Subcutaneous abdominal adipose tissue (tissue), 5 donors: Measurements from ENCODE around the gene RANBP17.

Source experiments
- H3K27ac ChIP-seq: one replicate; pipeline ENCODE4 v1.7.0; 2013; ENCODE audit warnings: low read depth, mild to moderate bottlenecking, inconsistent platforms, low read length, moderate library complexity
- H3K27me3 ChIP-seq, 5 donors: one replicate each; pipeline ENCODE4 v1.7.0; 2013; ENCODE audit warnings: low read length in 5 of 5, inconsistent platforms in 1 of 5; ENCODE audit not compliant: control insufficient read depth in 5 of 5, insufficient read depth in 4 of 5
- H3K36me3 ChIP-seq, 5 donors: one replicate each; pipeline ENCODE4 v1.7.0; 2013; ENCODE audit warnings: low read length in 5 of 5; ENCODE audit not compliant: control insufficient read depth in 5 of 5, insufficient read depth in 5 of 5
- H3K4me1 ChIP-seq, 5 donors: one replicate each; pipeline ENCODE4 v1.7.0; 2013; ENCODE audit warnings: low read length in 5 of 5, mild to moderate bottlenecking in 3 of 5, moderate library complexity in 1 of 5; ENCODE audit not compliant: control insufficient read depth in 5 of 5, insufficient read depth in 5 of 5
- H3K4me3 ChIP-seq, 5 donors: one replicate each; pipeline ENCODE4 v1.7.0; 2013; ENCODE audit warnings: low read length in 5 of 5, low read depth in 1 of 5
- H3K9ac ChIP-seq, 5 donors: one replicate each; pipeline ENCODE4 v1.7.0; 2013; ENCODE audit warnings: low read length in 5 of 5, mild to moderate bottlenecking in 4 of 5, moderate library complexity in 3 of 5
- H3K9me3 ChIP-seq, 5 donors: one replicate each; pipeline ENCODE4 v1.7.0; 2013; ENCODE audit warnings: low read length in 5 of 5; ENCODE audit not compliant: control insufficient read depth in 5 of 5
- donor health status: healthy.
- donor health status: healthy.
- donor health status: healthy.
- donor health status: healthy.
- donor health status: healthy.

RANBP17 gene

DNA sequence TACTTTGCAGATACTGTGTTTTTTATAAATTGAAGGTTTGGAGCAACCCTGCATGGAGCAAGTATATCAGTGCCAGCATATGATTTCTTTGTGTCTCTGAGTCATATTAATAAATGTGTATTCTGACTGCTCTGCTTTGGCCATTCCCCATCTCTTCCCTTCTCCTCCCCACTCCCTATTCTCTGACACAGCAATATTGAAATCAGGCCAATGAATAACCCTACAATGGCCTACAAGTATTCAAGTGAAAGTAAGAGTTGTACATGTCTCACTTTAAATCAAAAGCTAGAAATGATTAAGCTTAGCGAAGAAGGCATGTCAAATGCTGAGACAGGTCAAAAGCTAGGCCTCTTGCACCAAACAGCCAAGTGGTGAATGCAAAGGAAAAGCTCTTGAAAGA is 365.0 kb downstream of the RANBP17 start:
- H3K27me3 ChIP-seq, result no peaks in the 10 kb centered on the region
- no peak overlapping the region for H3K27ac ChIP-seq
- no peak overlapping the region for H3K9ac ChIP-seq
- no peaks in the 10 kb centered on the region for H3K9me3 ChIP-seq
- peaks cover 0 to 8% (median 0%) of the 10 kb centered on the region in 5 donors for H3K4me1 ChIP-seq
- H3K4me3 ChIP-seq, result no peak overlapping the region
- no peaks in the 10 kb centered on the region for H3K36me3 ChIP-seq

DNA sequence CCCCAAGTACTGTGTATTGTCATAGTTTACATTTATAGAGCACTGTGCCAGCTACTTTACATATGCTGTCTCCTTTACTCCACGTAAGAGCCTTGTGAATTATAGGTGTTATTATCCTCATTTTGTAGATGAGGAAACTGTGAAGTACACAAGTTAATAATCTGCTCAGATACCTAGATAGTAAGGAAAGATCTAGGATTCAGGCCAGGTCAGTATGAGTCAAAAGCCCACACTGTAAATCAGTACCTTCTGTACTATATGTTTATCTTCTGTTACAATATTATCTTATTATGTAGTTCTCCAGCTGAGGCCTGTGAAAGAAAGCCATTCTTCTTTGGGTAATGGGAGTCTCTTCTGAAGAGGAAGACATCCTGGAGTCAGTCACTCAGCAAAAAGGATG is 374.8 kb downstream of the RANBP17 start:
- Histone ChIP-seq H3K27me3 (no peaks in the 10 kb centered on the region), H3K27ac (no peak overlapping the region), H3K9me3 (no peaks in the 10 kb centered on the region), H3K4me3 (no peak overlapping the region), H3K9ac (no peak overlapping the region), H3K4me1 (no peaks in the 10 kb centered on the region), H3K36me3 (peaks cover 0 to 6% (median 0%) of the 10 kb centered on the region in 5 donors)

DNA sequence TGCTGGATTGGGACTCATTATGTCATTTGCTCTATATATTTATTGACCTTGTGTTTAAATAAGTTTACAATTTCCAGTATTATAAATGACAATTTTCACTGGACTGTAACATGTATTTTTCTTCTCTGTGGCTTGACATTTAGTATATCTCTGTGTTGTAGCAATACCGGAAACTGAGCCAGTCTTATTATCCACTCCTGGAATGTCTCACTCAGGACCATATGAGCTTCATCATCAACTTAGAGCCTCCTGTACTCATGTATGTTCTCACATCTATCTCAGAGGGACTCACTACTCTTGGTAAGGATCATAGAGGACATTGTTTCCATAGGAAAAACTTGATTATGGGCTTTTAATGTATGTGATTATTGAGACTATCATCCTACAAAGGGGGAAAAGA is 380.7 kb downstream of the RANBP17 start:
- Histone ChIP-seq H3K9me3 (no peaks in the 10 kb centered on the region), H3K4me3 (no peak overlapping the region), H3K36me3 (peaks cover 0 to 11% (median 0%) of the 10 kb centered on the region in 5 donors), H3K4me1 (no peaks in the 10 kb centered on the region), H3K27me3 (no peaks in the 10 kb centered on the region), H3K9ac (no peak overlapping the region), H3K27ac (no peak overlapping the region)

DNA sequence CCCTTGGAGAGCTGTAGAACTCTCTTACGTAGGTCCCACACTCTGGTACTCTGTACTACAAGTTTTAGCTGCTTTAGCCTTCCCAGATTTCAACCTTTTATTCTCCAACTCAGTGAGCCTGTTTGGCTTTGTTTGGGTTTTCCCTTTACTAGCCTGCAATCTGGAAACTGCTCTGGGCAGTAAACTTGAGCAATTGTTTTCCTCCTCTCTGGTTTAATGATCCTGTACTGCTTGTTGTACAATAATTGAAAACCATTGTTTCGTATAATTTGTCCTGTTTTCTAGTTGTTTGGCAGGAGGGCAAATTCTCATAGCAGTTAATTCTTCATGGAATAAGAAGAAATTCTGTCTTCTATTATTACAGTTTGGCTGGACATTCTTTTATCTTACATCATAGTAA is 384.4 kb downstream of the RANBP17 start:
- Histone ChIP-seq H3K27me3 (no peaks in the 10 kb centered on the region), H3K27ac (no peak overlapping the region), H3K9me3 (peaks cover 2 to 17% (median 15%) of the 10 kb centered on the region in 5 donors), H3K36me3 (peaks cover 0 to 8% (median 0%) of the 10 kb centered on the region in 5 donors), H3K4me3 (no peak overlapping the region), H3K4me1 (no peaks in the 10 kb centered on the region), H3K9ac (no peak overlapping the region)

DNA sequence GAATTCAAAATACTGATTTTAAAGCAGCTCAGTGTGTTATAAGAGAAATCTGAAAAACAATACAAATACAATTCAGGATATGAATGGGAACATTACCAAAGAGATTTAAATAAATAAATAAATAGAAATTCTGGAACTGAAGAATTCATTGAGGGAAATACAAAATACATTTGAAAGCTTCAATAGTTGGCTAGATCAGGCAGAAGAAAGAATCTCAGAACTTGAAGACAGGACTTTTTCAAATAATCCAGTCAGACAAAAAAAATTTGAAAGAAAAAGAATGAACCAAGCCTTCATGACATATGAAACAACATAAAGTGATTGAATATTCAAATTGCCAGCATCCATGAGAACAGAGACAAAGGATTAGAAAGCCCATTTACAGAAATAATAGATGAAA is 387.6 kb downstream of the RANBP17 start:
- Histone ChIP-seq H3K9me3 (peaks cover 2 to 17% (median 15%) of the 10 kb centered on the region in 5 donors), H3K9ac (no peak overlapping the region), H3K4me3 (no peak overlapping the region), H3K27ac (no peak overlapping the region), H3K4me1 (no peaks in the 10 kb centered on the region), H3K36me3 (peaks cover 0 to 2% (median 0%) of the 10 kb centered on the region in 5 donors), H3K27me3 (no peaks in the 10 kb centered on the region)

DNA sequence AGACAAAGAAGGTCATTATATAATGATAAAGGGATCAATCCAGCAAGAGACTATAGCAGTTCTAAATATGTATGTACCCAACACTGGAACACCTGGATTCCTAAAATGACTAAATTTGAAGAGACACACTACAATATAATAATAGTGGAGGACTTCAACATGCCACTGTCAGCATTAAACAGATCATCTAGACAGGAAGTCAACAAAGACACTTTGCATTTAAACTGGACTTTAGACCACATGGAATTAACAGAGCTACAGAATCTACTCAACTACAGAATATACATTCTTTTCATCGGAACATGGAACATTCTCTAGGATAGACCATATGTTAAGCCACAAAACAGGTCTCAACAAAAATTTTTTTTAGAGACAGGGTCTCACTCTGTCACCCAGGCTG is 388.9 kb downstream of the RANBP17 start:
- H3K4me3 ChIP-seq, result no peak overlapping the region

DNA sequence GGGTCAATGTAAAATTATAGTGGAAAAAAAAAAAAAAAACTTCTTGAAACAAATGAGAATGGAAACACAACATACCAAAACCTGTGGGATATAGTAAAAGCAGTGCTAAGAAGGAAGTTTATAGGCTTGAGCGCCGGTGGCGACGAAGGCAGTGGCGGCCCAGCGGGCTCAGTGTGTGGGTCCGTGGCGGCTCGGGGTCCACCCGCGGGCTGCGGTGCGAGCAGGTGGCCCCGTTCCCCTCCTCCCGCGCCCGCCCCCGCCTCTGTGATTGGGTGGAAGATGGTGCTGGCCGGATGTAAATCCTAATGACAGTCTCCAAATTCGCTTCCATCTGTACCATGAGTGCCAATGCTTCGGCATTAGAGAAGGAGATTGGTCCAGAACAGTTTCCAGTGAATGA is 389.7 kb downstream of the RANBP17 start:
- Histone ChIP-seq H3K9me3 (peaks cover 2 to 17% (median 15%) of the 10 kb centered on the region in 5 donors), H3K27me3 (no peaks in the 10 kb centered on the region), H3K9ac (no peak overlapping the region), H3K4me1 (no peaks in the 10 kb centered on the region), H3K4me3 (no peak overlapping the region), H3K36me3 (peaks cover 0 to 2% (median 0%) of the 10 kb centered on the region in 5 donors), H3K27ac (no peak overlapping the region)

More for the DNA sequence above, 388.9 kb downstream of the RANBP17 start:
- H3K27ac ChIP-seq, result no peak overlapping the region
- H3K4me1 ChIP-seq, result no peaks in the 10 kb centered on the region
- peaks cover 0 to 2% (median 0%) of the 10 kb centered on the region in 5 donors for H3K36me3 ChIP-seq
- H3K9me3 ChIP-seq, result peaks cover 2 to 17% (median 15%) of the 10 kb centered on the region in 5 donors
- no peaks in the 10 kb centered on the region for H3K27me3 ChIP-seq
- H3K9ac ChIP-seq, result no peak overlapping the region

DNA sequence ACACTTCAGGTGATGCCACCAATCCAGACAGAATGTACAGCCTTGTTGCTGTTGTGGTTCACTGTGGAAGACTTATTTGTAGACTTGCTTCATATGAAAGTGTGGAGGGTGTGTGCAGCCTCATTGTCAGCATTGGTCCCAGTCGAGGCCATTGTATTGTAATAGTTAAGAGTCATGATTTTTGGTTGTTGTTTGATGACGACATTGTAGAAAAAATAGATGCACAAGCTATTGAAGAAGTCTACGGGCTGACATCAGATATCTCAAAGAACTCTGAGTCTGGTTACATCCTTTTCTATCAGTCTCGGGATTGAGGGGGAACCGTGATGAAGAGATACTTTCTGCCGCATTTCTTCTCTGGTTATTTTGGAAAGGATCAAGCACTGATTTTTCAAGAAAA is 390.9 kb downstream of the RANBP17 start:
- Histone ChIP-seq H3K27ac (no peak overlapping the region), H3K9ac (no peak overlapping the region), H3K9me3 (peaks cover 2 to 17% (median 15%) of the 10 kb centered on the region in 5 donors), H3K27me3 (no peaks in the 10 kb centered on the region), H3K36me3 (peaks cover 0 to 2% (median 0%) of the 10 kb centered on the region in 5 donors), H3K4me3 (no peak overlapping the region), H3K4me1 (no peaks in the 10 kb centered on the region)

DNA sequence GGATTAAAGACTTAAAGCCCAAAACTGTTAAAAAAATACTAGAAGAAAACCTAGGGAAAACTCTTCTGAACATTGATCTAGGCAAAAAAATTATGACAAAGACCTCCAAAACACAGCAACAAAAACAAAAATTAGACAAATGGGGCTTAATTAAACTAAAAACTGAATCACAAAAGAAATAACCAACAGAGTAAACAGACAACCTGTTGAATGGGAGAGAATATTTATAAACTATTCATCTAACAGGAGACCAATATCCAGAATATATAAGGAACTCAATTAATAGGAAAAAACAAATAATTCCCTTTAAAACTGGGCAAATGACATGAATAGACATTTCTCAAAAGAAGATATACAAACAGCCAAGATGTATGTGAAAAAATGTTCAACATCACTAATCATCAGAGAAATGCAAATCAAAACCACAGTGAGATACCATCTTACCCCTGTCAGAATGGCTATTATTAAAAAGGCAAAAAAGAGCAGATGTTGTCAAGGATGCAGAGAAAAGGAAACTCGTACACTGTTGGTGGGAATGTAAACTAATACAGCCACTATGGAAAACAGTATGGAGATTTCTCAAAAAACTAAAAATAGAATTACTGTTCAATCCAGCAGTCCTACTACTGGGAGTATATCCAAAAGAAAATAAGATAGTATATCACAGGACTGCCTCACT is 397.1 kb downstream of the RANBP17 start:
- no peak overlapping the region for H3K9ac ChIP-seq
- H3K9me3 ChIP-seq, result no peaks in the 10 kb centered on the region
- H3K4me3 ChIP-seq, result no peak overlapping the region
- H3K4me1 ChIP-seq, result no peaks in the 10 kb centered on the region
- no peaks in the 10 kb centered on the region for H3K36me3 ChIP-seq
- H3K27me3 ChIP-seq, result no peaks in the 10 kb centered on the region
- H3K27ac ChIP-seq, result no peak overlapping the region

DNA sequence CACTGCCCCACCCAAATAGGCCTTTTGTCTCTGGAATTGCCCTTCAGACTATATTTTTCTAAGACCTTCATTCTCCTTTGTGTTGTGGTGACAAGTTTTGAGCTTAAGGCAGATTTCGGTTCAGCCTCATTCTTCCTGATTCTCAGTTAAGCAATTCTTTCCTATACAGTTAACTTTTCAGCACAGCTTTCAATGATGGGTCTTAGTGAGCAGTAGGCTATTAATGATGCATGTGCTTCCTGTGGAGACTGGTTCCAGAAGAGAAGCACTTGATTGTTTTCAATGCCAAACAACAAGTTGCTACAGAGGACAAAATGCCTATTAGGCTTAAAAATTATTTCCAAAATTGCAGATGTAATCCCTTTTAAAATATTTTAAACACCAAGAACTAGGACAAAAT is 399.5 kb downstream of the RANBP17 start:
- Histone ChIP-seq H3K27ac (no peak overlapping the region), H3K9me3 (no peaks in the 10 kb centered on the region), H3K4me1 (no peaks in the 10 kb centered on the region), H3K36me3 (no peaks in the 10 kb centered on the region), H3K9ac (no peak overlapping the region), H3K27me3 (no peaks in the 10 kb centered on the region), H3K4me3 (no peak overlapping the region)
